OCI-LY1 (cell line): ENCODE data around the gene DIP2C.

Experiments
- H2AFZ ChIP-seq: fragments of 200-600 bp; sonication (generic), shearing (Covaris generic); 2 replicates; pipeline ENCODE4 v1.6.0; 2014; ENCODE audit warnings: antibody characterized with exemption, mild to moderate bottlenecking, low read length
- H3F3A ChIP-seq: fragments of 200-600 bp; sonication (generic), shearing (Covaris generic); 2 replicates; pipeline ENCODE4 v1.6.0; 2014; ENCODE audit warnings: mild to moderate bottlenecking, antibody characterized with exemption, low read length, moderate library complexity; ENCODE audit not compliant: insufficient read depth
- H3K27ac ChIP-seq: fragments of 200-600 bp; sonication (generic); 2 replicates; pipeline ENCODE4 v1.5.1; 2014; ENCODE audit warnings: low read length, mixed run types, mild to moderate bottlenecking, low read depth; ENCODE audit not compliant: poor library complexity, severe bottlenecking
- H3K27me3 ChIP-seq: fragments of 200-600 bp; sonication (generic); 2 replicates; pipeline ENCODE4 v1.6.0; 2014; ENCODE audit warnings: antibody characterized with exemption, mild to moderate bottlenecking, low read length, moderate library complexity; ENCODE audit not compliant: insufficient read depth
- H3K36me3 ChIP-seq: fragments of 200-600 bp; sonication (generic); 2 replicates; pipeline ENCODE4 v1.6.1; 2014; ENCODE audit warnings: mild to moderate bottlenecking, antibody characterized with exemption, low read length, moderate library complexity, mixed read lengths; ENCODE audit not compliant: insufficient read depth
- H3K4me1 ChIP-seq: fragments of 200-600 bp; sonication (generic); 2 replicates; pipeline ENCODE4 v1.5.1; 2014; ENCODE audit warnings: mild to moderate bottlenecking, low read length, moderate library complexity; ENCODE audit not compliant: insufficient read depth, severe bottlenecking
- H3K4me2 ChIP-seq: fragments of 200-600 bp; sonication (generic), shearing (Covaris generic); 2 replicates; pipeline ENCODE4 v1.6.1; 2014; ENCODE audit warnings: low read length
- H3K4me3 ChIP-seq: fragments of 200-600 bp; sonication (generic); 2 replicates; pipeline ENCODE4 v1.5.1; 2014; ENCODE audit warnings: low read length, low read depth, mild to moderate bottlenecking, mixed read lengths; ENCODE audit not compliant: poor library complexity, severe bottlenecking
- H3K79me2 ChIP-seq: fragments of 200-600 bp; shearing (Covaris generic); 2 replicates; pipeline ENCODE4 v1.6.1; 2016; ENCODE audit warnings: mixed run types, low read length, mixed read lengths; ENCODE audit not compliant: insufficient read depth
- H3K9ac ChIP-seq: fragments of 200-600 bp; sonication (generic), shearing (Covaris generic); 2 replicates; pipeline ENCODE4 v1.6.1; 2014; ENCODE audit warnings: mild to moderate bottlenecking, low read length, mixed read lengths
- H3K9me2 ChIP-seq: fragments of 200-600 bp; sonication (generic), shearing (Covaris generic); 2 replicates; pipeline ENCODE4 v1.6.1; 2014; ENCODE audit warnings: low read depth, mild to moderate bottlenecking, low read length, mixed read lengths
- H3K9me3 ChIP-seq: fragments of 200-600 bp; shearing (Covaris generic); 2 replicates; pipeline ENCODE4 v1.6.1; 2014; ENCODE audit warnings: low read length, mixed read lengths
- H4K20me1 ChIP-seq: fragments of 200-600 bp; sonication (generic), shearing (Covaris generic); 2 replicates; pipeline ENCODE4 v1.6.0; 2016; ENCODE audit warnings: mild to moderate bottlenecking, low read length; ENCODE audit not compliant: insufficient read depth
- CTCF ChIP-seq: fragments of 200-600 bp; sonication (generic), shearing (Covaris generic); IDR thresholded peaks from 2 replicates; pipeline ENCODE4 v1.5.1; 2017; ENCODE audit warnings: mild to moderate bottlenecking, antibody characterized with exemption, low read length, moderate library complexity, mixed read lengths
- EZH2 ChIP-seq: fragments of 200-600 bp; sonication (generic), shearing (Covaris generic); IDR thresholded peaks from 2 replicates; pipeline ENCODE4 v1.8.0; 2017; ENCODE audit warnings: borderline replicate concordance, mixed run types, mild to moderate bottlenecking, antibody characterized with exemption, low read length, moderate library complexity, mixed read lengths

Gene DIP2C

DNA sequence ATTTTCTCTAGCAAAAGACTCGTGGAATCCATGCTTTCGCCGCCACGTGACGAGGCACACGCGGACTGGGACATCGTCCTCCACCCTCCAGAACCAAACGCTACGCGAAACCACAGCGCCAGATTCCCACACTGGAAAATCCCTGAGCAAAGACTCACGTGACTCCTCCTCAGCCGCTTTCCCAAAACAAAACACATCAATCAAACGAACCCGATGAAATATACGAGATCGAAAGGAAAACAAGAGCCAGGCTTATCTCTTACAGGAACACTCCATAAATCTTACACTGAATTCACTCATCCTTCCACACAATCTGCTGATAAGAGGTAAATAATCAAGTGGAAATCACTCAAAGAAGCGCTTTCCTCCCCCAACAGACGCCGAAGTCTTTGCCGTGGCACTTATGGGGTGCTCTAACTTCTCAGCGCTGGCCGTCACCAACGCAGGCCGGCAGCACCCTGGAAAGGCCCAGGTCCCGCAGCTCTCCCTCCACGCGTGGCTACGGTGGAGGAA, 23.8 kb downstream of the DIP2C start:
- Histone ChIP-seq H4K20me1 (no peaks in the 10 kb centered on the region), H3K27ac (no peak overlapping the region), H3K4me3 (no peak overlapping the region), H3K4me1 (peaks cover 3% of the 10 kb centered on the region), H3K36me3 (no peaks in the 10 kb centered on the region), H2AFZ (no peak overlapping the region), H3F3A (peaks cover 5% of the 10 kb centered on the region), H3K4me2 (no peak overlapping the region), H3K9me2 (no peaks in the 10 kb centered on the region), H3K9ac (no peak overlapping the region), H3K9me3 (0 out of 2 replicates have a peak, but pooled peaks cover 3% of the 10 kb centered on the region), H3K79me2 (no peaks in the 10 kb centered on the region), H3K27me3 (no peaks in the 10 kb centered on the region; the same call in 1 of the 2 replicates)
- TF ChIP-seq EZH2 (no peak), CTCF (no peak)

DNA sequence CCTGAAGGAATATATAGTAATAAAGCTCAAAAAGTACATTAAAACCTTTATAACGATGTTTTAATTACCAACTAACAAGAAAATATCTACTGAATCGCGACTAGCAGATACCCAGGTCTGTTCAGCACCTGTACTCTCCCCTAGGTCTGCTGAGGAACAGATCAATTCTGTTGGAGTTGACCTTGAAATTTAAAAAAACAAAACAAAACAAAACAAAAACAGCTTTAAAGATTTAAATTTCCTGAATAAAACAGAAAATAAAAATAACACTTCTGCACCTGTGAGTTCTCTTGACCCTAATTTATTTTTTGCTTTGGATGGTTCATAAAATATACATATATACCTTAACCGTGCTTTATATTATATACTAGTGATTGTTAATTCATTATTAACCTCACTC, 24.6 kb downstream of the DIP2C start:
- no peak overlapping the region for H3K4me3 ChIP-seq
- no peak overlapping the region for H2AFZ ChIP-seq
- no peak overlapping the region for H3K9ac ChIP-seq
- no peaks in the 10 kb centered on the region for H3K79me2 ChIP-seq
- no peaks in the 10 kb centered on the region; the same call in 1 of the 2 replicates for H3K27me3 ChIP-seq
- H3K4me2 ChIP-seq = no peak overlapping the region
- no peak overlapping the region for H3K27ac ChIP-seq
- H3K9me3 ChIP-seq = 0 out of 2 replicates have a peak, but pooled peaks cover 3% of the 10 kb centered on the region
- TF ChIP-seq EZH2 (no peak), CTCF (no peak)
- H3K4me1 ChIP-seq = peaks cover 7% of the 10 kb centered on the region
- H3F3A ChIP-seq = peaks cover 5% of the 10 kb centered on the region
- no peaks in the 10 kb centered on the region for H3K9me2 ChIP-seq
- no peaks in the 10 kb centered on the region for H4K20me1 ChIP-seq
- H3K36me3 ChIP-seq = no peaks in the 10 kb centered on the region

DNA sequence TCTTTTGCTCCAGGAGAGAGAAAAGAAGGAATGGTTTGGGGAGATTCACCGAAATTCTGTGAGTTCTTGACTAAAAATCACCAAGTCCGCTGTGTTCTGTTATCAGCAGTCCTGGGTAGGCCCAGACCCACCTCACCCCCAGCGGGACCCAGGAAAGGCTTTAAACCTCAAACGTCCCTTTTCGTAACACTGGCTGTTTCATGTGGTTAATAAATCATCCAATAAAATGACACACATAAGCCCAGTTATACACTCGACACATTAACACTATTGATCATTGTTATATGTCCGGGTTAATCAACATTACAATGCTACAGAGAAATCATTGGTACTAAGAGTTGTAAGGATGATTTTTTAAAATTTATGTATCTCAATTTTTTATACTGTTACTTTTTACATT, 25.2 kb downstream of the DIP2C start:
- no peak overlapping the region for H3K4me2 ChIP-seq
- H3K9me3 ChIP-seq = 0 out of 2 replicates have a peak, but pooled peaks cover 3% of the 10 kb centered on the region
- H2AFZ ChIP-seq = no peak overlapping the region
- no peaks in the 10 kb centered on the region for H4K20me1 ChIP-seq
- no peak overlapping the region for H3K4me3 ChIP-seq
- H3F3A ChIP-seq = peaks cover 1% of the 10 kb centered on the region; the same call in 1 of the 2 replicates
- H3K79me2 ChIP-seq = no peaks in the 10 kb centered on the region
- H3K36me3 ChIP-seq = no peaks in the 10 kb centered on the region
- H3K4me1 ChIP-seq = peaks cover 7% of the 10 kb centered on the region
- H3K9ac ChIP-seq = no peak overlapping the region
- TF ChIP-seq EZH2 (no peak), CTCF (no peak)
- H3K27ac ChIP-seq = no peak overlapping the region
- no peaks in the 10 kb centered on the region for H3K9me2 ChIP-seq
- no peaks in the 10 kb centered on the region; the same call in 1 of the 2 replicates for H3K27me3 ChIP-seq
